OCI-LY1 (cell line): ENCODE results near the gene FAM221B.

ENCODE experiments used
- H2AFZ ChIP-seq: fragments of 200-600 bp; sonication (generic), shearing (Covaris generic); 2 replicates; pipeline ENCODE4 v1.6.0; 2014; ENCODE audit warnings: antibody characterized with exemption, mild to moderate bottlenecking, low read length
- H3F3A ChIP-seq: fragments of 200-600 bp; sonication (generic), shearing (Covaris generic); 2 replicates; pipeline ENCODE4 v1.6.0; 2014; ENCODE audit warnings: mild to moderate bottlenecking, antibody characterized with exemption, low read length, moderate library complexity; ENCODE audit not compliant: insufficient read depth
- H3K27ac ChIP-seq: fragments of 200-600 bp; sonication (generic); 2 replicates; pipeline ENCODE4 v1.5.1; 2014; ENCODE audit warnings: low read length, mixed run types, mild to moderate bottlenecking, low read depth; ENCODE audit not compliant: poor library complexity, severe bottlenecking
- H3K27me3 ChIP-seq: fragments of 200-600 bp; sonication (generic); 2 replicates; pipeline ENCODE4 v1.6.0; 2014; ENCODE audit warnings: antibody characterized with exemption, mild to moderate bottlenecking, low read length, moderate library complexity; ENCODE audit not compliant: insufficient read depth
- H3K36me3 ChIP-seq: fragments of 200-600 bp; sonication (generic); 2 replicates; pipeline ENCODE4 v1.6.1; 2014; ENCODE audit warnings: mild to moderate bottlenecking, antibody characterized with exemption, low read length, moderate library complexity, mixed read lengths; ENCODE audit not compliant: insufficient read depth
- H3K4me1 ChIP-seq: fragments of 200-600 bp; sonication (generic); 2 replicates; pipeline ENCODE4 v1.5.1; 2014; ENCODE audit warnings: mild to moderate bottlenecking, low read length, moderate library complexity; ENCODE audit not compliant: insufficient read depth, severe bottlenecking
- H3K4me2 ChIP-seq: fragments of 200-600 bp; sonication (generic), shearing (Covaris generic); 2 replicates; pipeline ENCODE4 v1.6.1; 2014; ENCODE audit warnings: low read length
- H3K4me3 ChIP-seq: fragments of 200-600 bp; sonication (generic); 2 replicates; pipeline ENCODE4 v1.5.1; 2014; ENCODE audit warnings: low read length, low read depth, mild to moderate bottlenecking, mixed read lengths; ENCODE audit not compliant: poor library complexity, severe bottlenecking
- H3K79me2 ChIP-seq: fragments of 200-600 bp; shearing (Covaris generic); 2 replicates; pipeline ENCODE4 v1.6.1; 2016; ENCODE audit warnings: mixed run types, low read length, mixed read lengths; ENCODE audit not compliant: insufficient read depth
- H3K9ac ChIP-seq: fragments of 200-600 bp; sonication (generic), shearing (Covaris generic); 2 replicates; pipeline ENCODE4 v1.6.1; 2014; ENCODE audit warnings: mild to moderate bottlenecking, low read length, mixed read lengths
- H3K9me2 ChIP-seq: fragments of 200-600 bp; sonication (generic), shearing (Covaris generic); 2 replicates; pipeline ENCODE4 v1.6.1; 2014; ENCODE audit warnings: low read depth, mild to moderate bottlenecking, low read length, mixed read lengths
- H3K9me3 ChIP-seq: fragments of 200-600 bp; shearing (Covaris generic); 2 replicates; pipeline ENCODE4 v1.6.1; 2014; ENCODE audit warnings: low read length, mixed read lengths
- H4K20me1 ChIP-seq: fragments of 200-600 bp; sonication (generic), shearing (Covaris generic); 2 replicates; pipeline ENCODE4 v1.6.0; 2016; ENCODE audit warnings: mild to moderate bottlenecking, low read length; ENCODE audit not compliant: insufficient read depth
- EZH2 ChIP-seq: fragments of 200-600 bp; sonication (generic), shearing (Covaris generic); IDR thresholded peaks from 2 replicates; pipeline ENCODE4 v1.8.0; 2017; ENCODE audit warnings: borderline replicate concordance, mixed run types, mild to moderate bottlenecking, antibody characterized with exemption, low read length, moderate library complexity, mixed read lengths
- TF ChIP-seq, protein P1 (sequence below): fragments of 200-600 bp; sonication (generic), shearing (Covaris generic); IDR thresholded peaks from 2 replicates; pipeline ENCODE4 v1.5.1; 2017; ENCODE audit warnings: mild to moderate bottlenecking, antibody characterized with exemption, low read length, moderate library complexity, mixed read lengths

The FAM221B gene

DNA sequence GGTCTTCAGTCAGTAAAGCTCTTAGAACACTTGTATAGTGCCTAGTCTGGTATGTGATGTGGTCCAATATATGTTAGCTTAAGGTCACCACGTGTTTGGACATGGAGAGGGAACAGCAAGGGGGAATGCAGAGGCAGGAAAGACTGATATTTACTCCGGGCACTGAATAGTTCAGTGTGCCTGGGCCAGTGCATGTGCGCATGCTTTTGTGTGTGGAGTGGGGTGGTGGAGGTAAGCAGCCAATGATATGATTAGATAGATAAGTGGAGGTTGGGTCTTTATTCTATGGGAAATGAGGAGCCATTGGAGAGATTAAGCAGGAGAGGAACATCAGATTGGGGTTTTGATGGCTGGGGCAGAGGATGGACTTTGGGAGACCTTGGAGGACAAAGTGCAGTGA lies 27.7 kb upstream of the FAM221B start:
- Histone ChIP-seq H3K9ac (no peak overlapping the region), H3F3A (no peaks in the 10 kb centered on the region), H2AFZ (no peak overlapping the region), H3K4me1 (no peaks in the 10 kb centered on the region), H3K27me3 (no peaks in the 10 kb centered on the region), H3K79me2 (no peaks in the 10 kb centered on the region), H3K4me3 (no peak overlapping the region), H3K4me2 (no peak overlapping the region), H3K9me2 (no peaks in the 10 kb centered on the region), H3K9me3 (no peaks in the 10 kb centered on the region), H3K27ac (no peak overlapping the region), H3K36me3 (no peaks in the 10 kb centered on the region), H4K20me1 (no peaks in the 10 kb centered on the region)
- TF ChIP-seq, protein P1, sequence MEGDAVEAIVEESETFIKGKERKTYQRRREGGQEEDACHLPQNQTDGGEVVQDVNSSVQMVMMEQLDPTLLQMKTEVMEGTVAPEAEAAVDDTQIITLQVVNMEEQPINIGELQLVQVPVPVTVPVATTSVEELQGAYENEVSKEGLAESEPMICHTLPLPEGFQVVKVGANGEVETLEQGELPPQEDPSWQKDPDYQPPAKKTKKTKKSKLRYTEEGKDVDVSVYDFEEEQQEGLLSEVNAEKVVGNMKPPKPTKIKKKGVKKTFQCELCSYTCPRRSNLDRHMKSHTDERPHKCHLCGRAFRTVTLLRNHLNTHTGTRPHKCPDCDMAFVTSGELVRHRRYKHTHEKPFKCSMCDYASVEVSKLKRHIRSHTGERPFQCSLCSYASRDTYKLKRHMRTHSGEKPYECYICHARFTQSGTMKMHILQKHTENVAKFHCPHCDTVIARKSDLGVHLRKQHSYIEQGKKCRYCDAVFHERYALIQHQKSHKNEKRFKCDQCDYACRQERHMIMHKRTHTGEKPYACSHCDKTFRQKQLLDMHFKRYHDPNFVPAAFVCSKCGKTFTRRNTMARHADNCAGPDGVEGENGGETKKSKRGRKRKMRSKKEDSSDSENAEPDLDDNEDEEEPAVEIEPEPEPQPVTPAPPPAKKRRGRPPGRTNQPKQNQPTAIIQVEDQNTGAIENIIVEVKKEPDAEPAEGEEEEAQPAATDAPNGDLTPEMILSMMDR, result no peak
- TF ChIP-seq EZH2, result no peak

DNA sequence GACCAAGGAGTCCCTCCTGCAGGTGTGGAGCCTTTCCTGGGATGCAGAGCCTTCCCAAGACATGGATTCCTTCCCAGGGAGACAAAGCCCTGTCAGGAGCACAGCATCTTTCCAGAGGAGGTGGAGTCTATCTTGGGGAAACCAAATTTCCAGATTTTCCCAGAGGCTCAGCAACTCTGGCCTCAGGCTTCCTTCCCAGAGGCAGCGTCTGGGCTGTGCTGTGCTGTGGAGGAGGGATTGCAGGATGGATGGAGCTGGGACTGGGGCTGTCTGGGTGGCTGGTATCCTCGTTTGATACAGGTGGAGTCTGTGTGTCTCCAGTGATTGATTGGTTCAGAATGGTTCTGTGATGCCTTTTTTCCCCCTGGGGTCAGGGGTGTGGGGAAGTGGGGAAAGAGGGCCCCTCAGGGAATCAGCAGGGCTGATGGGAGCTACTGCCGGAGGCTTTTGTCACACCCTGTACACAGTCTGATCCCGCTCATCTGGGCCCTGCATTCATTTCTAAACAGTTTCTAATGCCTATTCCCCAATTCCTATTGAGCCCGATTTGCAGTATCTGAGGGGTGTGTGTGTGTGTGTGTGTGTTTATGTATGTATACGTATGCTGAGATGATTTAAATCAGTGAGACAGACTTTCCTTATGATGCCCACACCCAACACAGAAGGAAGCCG lies 25.7 kb upstream of the FAM221B start:
- Histone ChIP-seq H3K9ac (no peak overlapping the region), H3F3A (no peaks in the 10 kb centered on the region), H3K4me1 (no peaks in the 10 kb centered on the region), H3K9me2 (no peaks in the 10 kb centered on the region), H4K20me1 (no peaks in the 10 kb centered on the region), H3K36me3 (no peaks in the 10 kb centered on the region), H3K4me2 (no peak overlapping the region), H3K27me3 (no peaks in the 10 kb centered on the region), H2AFZ (no peak overlapping the region), H3K9me3 (no peaks in the 10 kb centered on the region), H3K4me3 (no peak overlapping the region), H3K79me2 (no peaks in the 10 kb centered on the region), H3K27ac (no peak overlapping the region)
- TF ChIP-seq, protein P1, result no peak
- TF ChIP-seq EZH2, result no peak

DNA sequence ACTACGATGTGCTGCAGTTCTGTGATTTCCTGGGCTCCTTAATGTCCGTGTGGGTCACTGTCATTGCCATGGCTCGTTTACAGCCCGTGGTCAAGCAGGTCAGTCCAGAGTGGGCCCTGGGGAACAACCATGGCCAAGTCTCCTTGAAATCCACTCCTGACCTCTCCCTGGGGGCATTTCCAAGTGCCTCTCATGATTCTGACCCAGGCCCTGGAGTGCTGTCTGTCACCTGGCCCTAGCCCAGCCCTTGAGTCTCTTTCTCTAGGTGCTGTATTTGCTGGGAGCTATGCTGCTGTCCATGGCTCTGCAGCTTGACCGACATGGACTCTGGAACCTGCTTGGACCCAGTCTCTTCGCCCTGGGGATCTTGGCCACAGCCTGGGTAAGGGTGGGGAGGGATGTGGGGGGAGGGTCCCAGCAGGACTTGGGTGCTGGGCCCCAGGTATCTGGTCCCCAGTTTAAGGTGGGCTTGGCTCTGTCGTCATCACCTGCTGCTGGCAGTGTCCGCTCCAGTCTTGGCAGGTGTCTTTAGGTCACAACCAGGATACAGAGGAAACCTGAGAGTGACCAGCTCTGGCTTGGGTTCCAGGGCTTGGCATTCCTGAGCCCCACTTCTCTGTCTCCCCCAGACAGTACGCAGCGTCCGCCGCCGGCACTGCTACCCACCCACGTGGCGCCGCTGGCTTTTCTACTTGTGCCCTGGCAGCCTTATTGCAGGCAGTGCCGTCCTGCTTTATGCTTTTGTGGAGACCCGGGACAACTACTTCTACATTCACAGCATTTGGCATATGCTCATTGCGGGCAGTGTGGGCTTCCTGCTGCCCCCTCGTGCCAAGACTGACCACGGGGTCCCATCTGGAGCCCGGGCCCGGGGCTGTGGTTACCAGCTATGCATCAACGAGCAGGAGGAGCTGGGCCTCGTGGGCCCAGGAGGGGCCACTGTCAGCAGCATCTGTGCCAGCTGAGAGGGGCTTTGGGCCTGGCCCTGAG lies 24.6 kb upstream of the FAM221B start:
- Histone ChIP-seq H4K20me1 (no peaks in the 10 kb centered on the region), H3K27ac (no peak overlapping the region), H3K4me3 (no peak overlapping the region), H3F3A (no peaks in the 10 kb centered on the region), H2AFZ (no peak overlapping the region), H3K27me3 (no peaks in the 10 kb centered on the region), H3K4me1 (no peaks in the 10 kb centered on the region), H3K79me2 (no peaks in the 10 kb centered on the region), H3K36me3 (no peaks in the 10 kb centered on the region), H3K4me2 (no peak overlapping the region), H3K9me2 (no peaks in the 10 kb centered on the region), H3K9me3 (no peaks in the 10 kb centered on the region), H3K9ac (no peak overlapping the region)
- no peak for TF ChIP-seq EZH2
- TF ChIP-seq, protein P1, result no peak
